HepG2 (cell line): ENCODE results near the gene SLC25A19. TPM values are rescaled to one million over a fixed set of nuclear protein-coding genes. Genes with fewer than 3 reads are reported as not detected.

Experiments used
- BCL6 ChIP-seq: IDR thresholded peaks from 2 replicates; pipeline ENCODE4 v1.6.1; 2016; ENCODE audit warnings: missing genetic modification reagents, missing compliant biosample characterization
- BRF2 ChIP-seq: sonication (generic); formaldehyde crosslinking; IDR thresholded peaks from 2 replicates; pipeline ENCODE4 v1.8.1; 2022; ENCODE audit warnings: mild to moderate bottlenecking, missing genetic modification reagents
- ETS1 ChIP-seq: sonication (generic); formaldehyde crosslinking; IDR thresholded peaks from 2 replicates; pipeline ENCODE4 v1.4.0; 2020; ENCODE audit warnings: missing genetic modification reagents
- FOXK2 ChIP-seq: fragments of 450-650 bp; IDR thresholded peaks from 2 replicates; pipeline ENCODE4 v1.6.1; 2016
- KLF16 ChIP-seq, 2 experiments: sonication (generic) in 1 of 2; formaldehyde crosslinking in 1 of 2; IDR thresholded peaks; 2 replicates each; pipeline versions ENCODE4 v1.6.1 to v1.8.0; 2016 to 2023; ENCODE audit warnings: missing genetic modification reagents in 2 of 2, missing compliant biosample characterization in 1 of 2
- NFKBIZ ChIP-seq: IDR thresholded peaks from 2 replicates; pipeline ENCODE4 v1.6.1; 2018; ENCODE audit warnings: missing genetic modification reagents, missing compliant biosample characterization
- NFRKB ChIP-seq: fragments of 450-650 bp; IDR thresholded peaks from 2 replicates; pipeline ENCODE4 v1.6.1; 2017
- RARA ChIP-seq: IDR thresholded peaks from 2 replicates; pipeline ENCODE4 v1.6.1; 2016; ENCODE audit warnings: missing genetic modification reagents, missing compliant biosample characterization
- SIN3B ChIP-seq: fragments of 150-350 bp; IDR thresholded peaks from 2 replicates; pipeline ENCODE4 v1.6.1; 2014; ENCODE audit warnings: low read length
- SMYD3 ChIP-seq: sonication (generic); formaldehyde crosslinking; IDR thresholded peaks from 2 replicates; pipeline ENCODE4 v1.8.1; 2023; ENCODE audit warnings: mild to moderate bottlenecking, missing genetic modification reagents
- TOE1 ChIP-seq: sonication (generic); formaldehyde crosslinking; IDR thresholded peaks from 2 replicates; pipeline ENCODE4 v1.4.0; 2020; ENCODE audit warnings: mild to moderate bottlenecking, missing genetic modification reagents
- ZNF563 ChIP-seq: sonication (generic); formaldehyde crosslinking; IDR thresholded peaks from 2 replicates; pipeline ENCODE4 v1.8.0; 2022; ENCODE audit warnings: mild to moderate bottlenecking, moderate library complexity, missing genetic modification reagents
- ZNF614 ChIP-seq: IDR thresholded peaks from 2 replicates; pipeline ENCODE4 v1.6.1; 2018; ENCODE audit warnings: missing biosample characterization, missing genetic modification reagents, inconsistent platforms, borderline replicate concordance
- ZSCAN9 ChIP-seq: IDR thresholded peaks from 2 replicates; pipeline ENCODE4 v1.6.1; 2016; ENCODE audit warnings: borderline replicate concordance
- ZXDC ChIP-seq: sonication (generic); formaldehyde crosslinking; IDR thresholded peaks from 2 replicates; pipeline ENCODE4 v1.5.0; 2020; ENCODE audit warnings: mild to moderate bottlenecking, missing genetic modification reagents
- polyA plus RNA-seq, 8 experiments: library from polyadenylated mRNA; depleted of rRNA in 3 of 8; stranded (reverse) in 7 of 8; unstranded in 1 of 8; fragments of >200 nt; fragmentation: Illumina TruSeq in 4 of 8; extraction: Trizol in 4 of 8; gene quantifications; 2 replicates each; pipeline versions ENCODE4 v1.2.1 to v1.2.3, GENCODE V29; 2011 to 2016; ENCODE audit warnings: low read depth in 4 of 8, missing spikeins in 1 of 8, mixed read lengths in 1 of 8; ENCODE audit not compliant: insufficient read depth in 1 of 8
- total RNA-seq, 5 experiments: library from RNA; depleted of rRNA; stranded (reverse); fragments of >200 nt; fragmentation: Illumina TruSeq; extraction: Trizol; gene quantifications; 2 replicates each; pipeline ENCODE4 v1.2.3, GENCODE V29; 2016; ENCODE audit warnings: low read depth in 1 of 5
- TF ChIP-seq, protein P1 (sequence below): sonication (generic); formaldehyde crosslinking; IDR thresholded peaks from 2 replicates; pipeline ENCODE4 v1.9.0; 2021; ENCODE audit warnings: mild to moderate bottlenecking, missing genetic modification reagents
- TF ChIP-seq, protein P2 (sequence below): sonication (generic); formaldehyde crosslinking; IDR thresholded peaks from 2 replicates; pipeline ENCODE4 v1.8.1; 2023; ENCODE audit warnings: missing genetic modification reagents, mild to moderate bottlenecking, borderline replicate concordance
- TF ChIP-seq, protein P3 (sequence below): conservative IDR thresholded peaks from 2 replicates; pipeline ENCODE4 v1.6.1; 2018; ENCODE audit warnings: missing genetic modification reagents

The SLC25A19 gene
- total and polyA plus RNA-seq, 2 of the 13 experiments (the other 11 are each of a cell fraction or from before 2014, with no cell fraction given): 24.4 to 41.4 TPM

- TF ChIP-seq, protein P1, sequence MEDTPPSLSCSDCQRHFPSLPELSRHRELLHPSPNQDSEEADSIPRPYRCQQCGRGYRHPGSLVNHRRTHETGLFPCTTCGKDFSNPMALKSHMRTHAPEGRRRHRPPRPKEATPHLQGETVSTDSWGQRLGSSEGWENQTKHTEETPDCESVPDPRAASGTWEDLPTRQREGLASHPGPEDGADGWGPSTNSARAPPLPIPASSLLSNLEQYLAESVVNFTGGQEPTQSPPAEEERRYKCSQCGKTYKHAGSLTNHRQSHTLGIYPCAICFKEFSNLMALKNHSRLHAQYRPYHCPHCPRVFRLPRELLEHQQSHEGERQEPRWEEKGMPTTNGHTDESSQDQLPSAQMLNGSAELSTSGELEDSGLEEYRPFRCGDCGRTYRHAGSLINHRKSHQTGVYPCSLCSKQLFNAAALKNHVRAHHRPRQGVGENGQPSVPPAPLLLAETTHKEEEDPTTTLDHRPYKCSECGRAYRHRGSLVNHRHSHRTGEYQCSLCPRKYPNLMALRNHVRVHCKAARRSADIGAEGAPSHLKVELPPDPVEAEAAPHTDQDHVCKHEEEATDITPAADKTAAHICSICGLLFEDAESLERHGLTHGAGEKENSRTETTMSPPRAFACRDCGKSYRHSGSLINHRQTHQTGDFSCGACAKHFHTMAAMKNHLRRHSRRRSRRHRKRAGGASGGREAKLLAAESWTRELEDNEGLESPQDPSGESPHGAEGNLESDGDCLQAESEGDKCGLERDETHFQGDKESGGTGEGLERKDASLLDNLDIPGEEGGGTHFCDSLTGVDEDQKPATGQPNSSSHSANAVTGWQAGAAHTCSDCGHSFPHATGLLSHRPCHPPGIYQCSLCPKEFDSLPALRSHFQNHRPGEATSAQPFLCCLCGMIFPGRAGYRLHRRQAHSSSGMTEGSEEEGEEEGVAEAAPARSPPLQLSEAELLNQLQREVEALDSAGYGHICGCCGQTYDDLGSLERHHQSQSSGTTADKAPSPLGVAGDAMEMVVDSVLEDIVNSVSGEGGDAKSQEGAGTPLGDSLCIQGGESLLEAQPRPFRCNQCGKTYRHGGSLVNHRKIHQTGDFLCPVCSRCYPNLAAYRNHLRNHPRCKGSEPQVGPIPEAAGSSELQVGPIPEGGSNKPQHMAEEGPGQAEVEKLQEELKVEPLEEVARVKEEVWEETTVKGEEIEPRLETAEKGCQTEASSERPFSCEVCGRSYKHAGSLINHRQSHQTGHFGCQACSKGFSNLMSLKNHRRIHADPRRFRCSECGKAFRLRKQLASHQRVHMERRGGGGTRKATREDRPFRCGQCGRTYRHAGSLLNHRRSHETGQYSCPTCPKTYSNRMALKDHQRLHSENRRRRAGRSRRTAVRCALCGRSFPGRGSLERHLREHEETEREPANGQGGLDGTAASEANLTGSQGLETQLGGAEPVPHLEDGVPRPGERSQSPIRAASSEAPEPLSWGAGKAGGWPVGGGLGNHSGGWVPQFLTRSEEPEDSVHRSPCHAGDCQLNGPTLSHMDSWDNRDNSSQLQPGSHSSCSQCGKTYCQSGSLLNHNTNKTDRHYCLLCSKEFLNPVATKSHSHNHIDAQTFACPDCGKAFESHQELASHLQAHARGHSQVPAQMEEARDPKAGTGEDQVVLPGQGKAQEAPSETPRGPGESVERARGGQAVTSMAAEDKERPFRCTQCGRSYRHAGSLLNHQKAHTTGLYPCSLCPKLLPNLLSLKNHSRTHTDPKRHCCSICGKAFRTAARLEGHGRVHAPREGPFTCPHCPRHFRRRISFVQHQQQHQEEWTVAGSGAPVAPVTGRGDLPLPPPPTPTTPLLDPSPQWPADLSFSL (CRISPR knock-in tag): no peak
- TF ChIP-seq, protein P2, sequence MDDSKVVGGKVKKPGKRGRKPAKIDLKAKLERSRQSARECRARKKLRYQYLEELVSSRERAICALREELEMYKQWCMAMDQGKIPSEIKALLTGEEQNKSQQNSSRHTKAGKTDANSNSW: no peak
- TF ChIP-seq, protein P3, sequence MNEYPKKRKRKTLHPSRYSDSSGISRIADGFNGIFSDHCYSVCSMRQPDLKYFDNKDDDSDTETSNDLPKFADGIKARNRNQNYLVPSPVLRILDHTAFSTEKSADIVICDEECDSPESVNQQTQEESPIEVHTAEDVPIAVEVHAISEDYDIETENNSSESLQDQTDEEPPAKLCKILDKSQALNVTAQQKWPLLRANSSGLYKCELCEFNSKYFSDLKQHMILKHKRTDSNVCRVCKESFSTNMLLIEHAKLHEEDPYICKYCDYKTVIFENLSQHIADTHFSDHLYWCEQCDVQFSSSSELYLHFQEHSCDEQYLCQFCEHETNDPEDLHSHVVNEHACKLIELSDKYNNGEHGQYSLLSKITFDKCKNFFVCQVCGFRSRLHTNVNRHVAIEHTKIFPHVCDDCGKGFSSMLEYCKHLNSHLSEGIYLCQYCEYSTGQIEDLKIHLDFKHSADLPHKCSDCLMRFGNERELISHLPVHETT (CRISPR knock-in tag): no peak
- TF ChIP-seq ETS1 (CRISPR knock-in tag): no peak
- no peak for TF ChIP-seq FOXK2
- TF ChIP-seq TOE1 (CRISPR knock-in tag): no peak
- no peak for TF ChIP-seq SIN3B
- TF ChIP-seq ZNF614 (CRISPR knock-in tag): 0 out of 2 replicates have a peak, but pooled peaks have one; percentile 18
- no peak for TF ChIP-seq KLF16 (CRISPR knock-in tag; IDR thresholded peaks at IDR 0.05)
- TF ChIP-seq NFRKB: no peak
- TF ChIP-seq ZSCAN9 (CRISPR knock-in tag): no peak
- no peak for TF ChIP-seq ZXDC (CRISPR knock-in tag)
- TF ChIP-seq NFKBIZ (CRISPR knock-in tag): no peak
- peak; percentile 52; the same call in 1 of the 2 replicates for TF ChIP-seq BCL6 (CRISPR knock-in tag)
- no peak for TF ChIP-seq ZNF563
- TF ChIP-seq BRF2 (CRISPR knock-in tag): no peak
- peak; percentile 76 for TF ChIP-seq RARA
- TF ChIP-seq SMYD3: no peak
These were observed 24.8 kb upstream of the SLC25A19 start (continued) for GRCh38 chr17:75313941-75314551.
